ENCODE results near the gene NCKIPSD.
A peak's percentile ranks its signal among the peaks of the same experiment; 100 is the strongest.

Gene NCKIPSD

DNA sequence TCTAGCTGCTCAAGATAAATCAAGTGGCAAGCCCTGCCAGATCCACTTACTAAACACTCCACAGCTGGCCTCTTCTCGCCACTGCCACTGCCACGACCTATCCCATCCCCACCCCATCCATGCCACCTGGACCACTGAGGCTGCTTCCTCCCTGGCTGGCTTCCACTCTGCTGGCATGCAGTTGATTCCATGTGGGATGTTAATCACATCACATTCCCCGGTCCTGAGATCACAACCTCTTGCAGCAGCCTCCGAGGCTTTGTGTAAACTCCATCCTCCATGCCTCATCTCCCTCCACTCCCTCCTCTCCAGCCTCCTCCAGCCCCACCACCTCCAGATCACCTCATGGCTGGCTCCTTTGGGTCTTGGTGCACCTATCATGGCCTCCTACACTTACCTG lies 7.7 kb downstream of the NCKIPSD start:
- no peak for DNase-seq

DNA sequence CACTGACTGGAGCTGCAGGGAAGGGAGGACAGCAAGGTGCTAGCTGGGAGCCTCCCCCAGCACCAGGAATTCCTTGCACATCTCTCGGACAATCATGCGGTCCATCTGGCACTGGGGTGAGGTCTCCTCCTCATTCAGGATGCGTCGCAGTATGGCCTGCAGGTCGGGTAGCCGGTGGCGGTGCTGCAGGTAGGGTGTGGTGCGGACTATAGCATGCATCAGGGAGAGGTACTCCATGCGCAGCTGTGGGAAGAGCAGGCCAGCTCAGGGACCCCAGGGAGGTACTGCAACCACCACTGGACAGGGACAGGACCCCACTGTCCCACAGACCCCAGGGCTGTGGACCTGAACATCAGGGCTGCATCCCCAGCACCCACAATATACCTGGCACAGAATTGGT lies 11.2 kb downstream of the NCKIPSD start:
- no peak for DNase-seq

DNA sequence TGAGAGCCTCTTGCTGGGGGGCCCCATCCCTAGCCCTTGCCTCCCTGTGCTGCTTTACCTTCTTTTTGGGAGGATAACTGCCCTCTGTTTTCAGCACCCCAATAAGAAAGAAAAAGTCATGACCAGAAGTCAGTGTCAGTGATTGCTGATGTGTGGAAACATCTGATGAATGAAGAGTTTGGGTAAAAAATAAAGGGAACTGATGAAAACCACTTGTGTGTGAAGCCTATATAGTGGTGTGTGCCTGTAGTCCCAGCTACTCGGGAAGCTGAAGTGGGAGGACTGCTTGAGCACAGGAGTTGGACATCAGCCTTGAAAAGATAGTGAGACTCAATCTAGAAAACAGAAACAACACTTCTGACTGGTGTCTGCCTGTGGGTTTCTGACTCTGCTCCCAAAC lies 13.2 kb downstream of the NCKIPSD start:
- DNase-seq: no peak

DNA sequence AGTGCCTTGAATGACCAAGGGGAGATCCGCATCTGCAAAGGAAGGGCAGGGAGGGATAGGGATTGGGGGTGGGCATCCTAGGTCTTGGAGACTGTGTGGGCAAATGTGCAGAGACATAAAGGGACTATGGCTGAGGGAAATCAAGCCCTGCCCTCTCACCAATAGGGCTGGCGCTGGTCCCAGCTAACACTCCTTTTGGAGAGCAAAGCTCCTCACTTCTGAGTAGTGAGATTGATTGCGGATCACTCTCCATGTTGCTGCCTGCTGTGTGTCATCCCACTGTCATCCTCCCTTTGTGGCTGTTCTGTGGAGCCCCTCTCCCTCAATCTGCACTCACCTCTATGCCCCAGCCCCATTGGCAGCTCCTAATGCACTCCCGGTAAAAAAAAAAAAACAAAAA lies 20.8 kb downstream of the NCKIPSD start:
- no peak for DNase-seq

DNA sequence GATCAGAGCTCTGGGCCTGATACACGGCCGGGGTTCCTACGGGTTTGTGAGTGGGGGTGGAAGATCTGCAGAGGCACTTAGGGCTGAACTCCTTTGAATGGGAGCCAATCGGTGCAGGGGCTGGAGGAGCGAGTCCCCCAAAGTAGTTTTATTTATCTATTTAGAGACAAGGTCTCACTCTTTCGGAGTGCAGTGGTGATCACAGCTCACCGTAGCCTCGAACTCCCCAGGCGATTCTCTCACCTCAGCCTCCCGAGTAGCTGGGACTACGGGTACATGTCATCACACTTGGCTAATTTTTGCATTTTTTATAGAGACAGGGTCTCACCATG lies 21.4 kb downstream of the NCKIPSD start:
- no peak for DNase-seq

DNA sequence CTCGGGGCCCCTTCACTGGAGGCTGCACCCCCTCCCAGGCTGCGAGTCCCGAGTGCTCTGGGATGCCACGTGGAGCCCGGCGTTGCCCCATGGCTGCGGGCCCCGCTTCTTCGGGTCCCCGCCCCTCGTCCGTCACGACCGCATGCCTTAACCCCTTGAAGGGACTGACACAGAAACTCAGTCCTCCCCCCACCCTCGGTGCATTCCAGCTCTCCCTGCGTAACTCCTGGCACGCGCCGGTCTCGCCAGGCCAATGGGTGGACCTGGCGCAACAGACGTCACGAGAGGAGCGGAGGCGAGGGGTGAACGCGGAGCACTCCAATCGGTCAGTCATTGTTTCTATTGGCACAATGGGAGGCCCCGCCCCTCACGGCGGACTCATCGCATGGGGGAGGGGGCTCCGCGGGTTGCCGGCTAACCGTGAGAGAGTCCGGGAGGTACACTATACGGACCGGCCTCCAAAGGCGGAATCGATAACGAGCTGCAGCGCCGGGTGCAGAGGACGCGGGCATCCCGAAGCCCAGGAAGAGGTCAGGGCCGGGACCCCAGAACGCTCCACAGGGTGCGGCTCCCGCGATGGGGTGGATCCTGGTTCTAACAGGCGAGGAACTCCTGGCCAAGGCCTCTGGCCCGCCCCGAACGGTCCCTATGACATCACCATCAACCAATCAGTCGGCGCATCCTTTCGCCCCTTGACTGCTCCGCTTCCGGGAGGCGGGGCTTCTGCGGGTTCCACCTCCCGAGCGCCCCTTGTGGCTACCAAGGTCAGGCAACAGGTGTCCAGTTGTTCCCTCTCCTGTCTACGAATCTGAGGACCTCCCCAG lies 22.0 kb downstream of the NCKIPSD start:
- peak; percentile 97 for DNase-seq

DNA sequence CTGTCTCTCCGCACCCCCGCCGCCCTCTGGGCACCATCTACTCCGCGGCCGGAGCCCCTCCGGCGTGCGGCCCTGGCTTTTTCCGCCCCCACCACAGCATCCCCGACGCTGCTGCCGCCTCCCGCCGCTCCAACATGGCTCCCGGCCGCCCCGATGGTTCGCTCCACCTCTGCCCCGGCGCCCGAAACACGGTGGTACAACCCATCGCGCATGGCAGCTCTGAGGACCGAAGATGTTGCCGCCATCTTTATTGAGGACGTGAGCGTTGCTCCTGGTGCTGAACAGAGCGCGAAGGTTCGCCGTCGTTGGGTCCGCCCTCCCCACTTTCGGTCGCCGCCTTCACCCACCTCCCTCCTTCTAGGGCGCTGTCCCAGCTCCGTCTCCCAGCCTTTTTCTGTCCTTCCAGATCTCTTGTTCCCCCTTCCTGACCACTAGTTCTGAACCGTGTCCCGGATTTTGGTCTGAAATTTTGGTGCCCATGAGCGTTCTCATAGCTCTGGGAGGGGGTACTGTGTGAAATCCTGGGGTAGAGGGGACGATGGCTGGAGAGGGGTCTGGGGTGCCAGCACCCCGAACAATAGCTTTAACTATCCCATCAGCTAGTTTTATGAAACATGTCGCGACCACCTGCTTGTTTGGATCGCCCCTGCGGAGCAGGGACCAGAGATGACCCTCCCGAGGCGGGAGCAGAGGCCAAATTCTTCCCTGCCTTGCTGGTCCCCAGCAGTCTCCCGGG lies 22.8 kb downstream of the NCKIPSD start, which contains the start of gene CELSR3:
TSS of gene CELSR3 (minus strand) at position 134 of the 736 bp plus-strand sequence. CDS start 252 bp downstream, outside the sequence.
- DNase-seq: peak; percentile 93

DNA sequence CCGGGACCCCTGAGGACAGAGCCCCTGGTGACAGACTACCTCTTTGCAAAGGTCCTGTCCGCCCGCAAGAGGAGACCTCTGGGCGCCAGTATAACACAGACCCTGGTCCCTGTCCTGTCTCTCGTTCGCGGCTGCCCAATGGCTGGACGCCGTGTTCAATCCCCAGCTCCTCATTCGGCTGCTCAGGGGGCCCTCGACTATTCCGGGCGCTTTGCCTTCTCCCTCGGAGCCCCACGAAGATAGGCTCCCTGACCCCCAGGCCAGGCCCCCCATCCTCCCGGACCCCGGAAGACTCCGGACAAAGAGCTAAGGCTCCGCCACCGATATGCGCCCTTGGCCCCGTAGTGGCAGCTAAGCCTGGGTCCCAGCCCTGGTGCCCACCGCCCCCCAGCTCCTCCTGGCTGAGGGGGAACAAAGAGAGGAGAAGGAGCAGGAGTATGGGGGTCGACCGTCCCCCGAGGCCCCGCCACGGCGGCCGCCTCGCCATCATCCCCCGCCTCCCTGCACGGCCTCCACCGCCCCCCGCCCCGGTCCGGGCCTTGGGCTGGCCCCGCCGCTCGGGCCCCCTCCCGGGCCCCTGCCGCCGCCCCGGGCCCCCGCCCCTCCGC lies 23.5 kb downstream of the NCKIPSD start:
- DNase-seq: no peak

- DNase-seq: no peak
Observed at GRCh38 chr3:48661501-48662144, 24.1 kb downstream of the NCKIPSD start.

DNA sequence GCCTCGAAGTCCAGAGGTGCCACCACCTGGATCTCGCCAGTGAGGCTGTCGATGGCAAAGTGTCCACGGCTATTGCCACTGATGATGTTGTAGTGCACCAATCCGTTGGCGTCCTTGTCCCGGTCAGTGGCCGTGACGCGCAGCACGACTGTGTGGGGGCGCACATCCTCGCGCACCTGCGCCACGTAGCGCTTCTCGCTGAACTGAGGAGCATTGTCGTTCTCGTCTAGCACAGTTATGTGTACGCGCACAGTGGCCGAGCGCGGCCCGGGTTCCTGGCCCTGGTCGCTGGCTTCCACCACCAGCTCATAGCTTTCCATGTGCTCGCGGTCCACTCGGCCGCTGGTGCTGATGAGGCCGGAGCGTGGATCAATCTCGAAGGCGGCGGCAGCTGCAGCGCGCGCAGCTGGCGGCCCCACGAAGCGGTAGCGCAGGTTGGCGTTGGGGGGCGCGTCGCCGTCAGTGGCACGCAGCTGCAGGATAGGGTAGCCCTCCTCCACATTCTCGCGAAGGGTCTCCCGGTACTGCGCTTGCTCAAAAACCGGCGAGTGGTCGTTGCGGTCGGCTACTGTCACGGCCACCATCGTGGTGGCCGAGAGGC lies 24.8 kb downstream of the NCKIPSD start:
- no peak for DNase-seq

GRCh38 chr3:48656841-48657281 lies 28.9 kb downstream of the NCKIPSD start:
- DNase-seq: no peak

DNA sequence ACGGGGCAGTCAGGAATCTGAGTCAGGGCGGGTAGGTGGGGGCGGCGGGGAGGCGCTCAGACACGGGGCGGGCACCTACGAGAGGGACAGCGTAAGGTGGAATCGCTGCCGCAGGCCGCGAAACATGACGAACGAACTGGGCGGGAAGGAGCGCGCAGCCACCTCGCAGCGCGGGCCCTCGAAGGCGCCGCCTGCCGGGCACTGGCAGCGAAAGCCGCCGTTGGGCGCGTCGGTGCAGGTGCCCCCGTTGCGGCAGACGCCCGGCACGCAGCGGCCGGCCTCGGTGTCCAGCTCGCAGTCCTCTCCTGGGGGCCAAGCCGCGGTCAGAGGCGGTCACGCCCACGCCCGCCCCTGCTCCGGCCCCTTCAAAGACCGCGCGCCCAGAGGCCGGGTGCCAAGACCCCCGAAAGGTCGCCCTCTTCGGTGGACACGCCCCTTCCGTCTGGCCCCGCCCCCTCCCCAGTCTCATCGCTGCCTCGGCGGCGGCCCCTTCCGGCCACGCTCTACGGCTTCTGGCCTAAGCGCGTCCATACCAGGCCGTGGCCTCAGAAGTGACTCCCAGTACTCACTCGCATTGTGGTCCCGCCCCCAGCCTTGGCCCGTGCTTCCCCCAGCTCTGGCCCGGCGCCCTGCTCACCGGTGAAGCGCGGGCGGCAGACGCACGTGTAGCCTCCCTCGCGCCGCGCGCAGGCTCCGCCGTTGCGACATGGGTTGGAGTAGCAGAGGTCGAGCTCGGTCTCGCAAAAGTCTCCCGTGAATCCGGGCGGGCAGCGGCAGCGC lies 29.5 kb downstream of the NCKIPSD start:
- DNase-seq: no peak

DNA sequence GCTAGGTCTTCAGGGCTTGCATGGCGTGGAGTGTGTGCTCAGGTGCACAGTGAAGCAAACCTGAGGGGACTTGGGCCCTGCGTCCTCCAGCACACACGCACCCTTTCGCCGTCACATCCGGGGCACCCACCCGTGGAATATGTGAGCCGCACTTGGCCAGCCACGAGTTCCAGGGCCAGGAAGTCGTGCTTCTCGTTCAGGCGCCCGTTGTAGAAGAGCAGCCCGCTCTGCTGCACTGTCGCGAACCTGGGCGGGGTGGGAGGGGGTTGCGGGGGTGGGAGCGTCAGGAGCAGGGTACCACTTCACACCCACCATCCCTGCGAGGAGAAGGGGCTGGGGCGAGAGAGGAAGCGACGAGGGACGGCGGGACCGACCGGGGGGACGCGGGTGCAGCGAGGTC lies 30.1 kb downstream of the NCKIPSD start:
- no peak for DNase-seq

GRCh38 chr3:48655063-48655462 lies 30.7 kb downstream of the NCKIPSD start:
- no peak for DNase-seq

GRCh38 chr3:48652923-48653715 lies 32.6 kb downstream of the NCKIPSD start:
- no peak for DNase-seq

DNA sequence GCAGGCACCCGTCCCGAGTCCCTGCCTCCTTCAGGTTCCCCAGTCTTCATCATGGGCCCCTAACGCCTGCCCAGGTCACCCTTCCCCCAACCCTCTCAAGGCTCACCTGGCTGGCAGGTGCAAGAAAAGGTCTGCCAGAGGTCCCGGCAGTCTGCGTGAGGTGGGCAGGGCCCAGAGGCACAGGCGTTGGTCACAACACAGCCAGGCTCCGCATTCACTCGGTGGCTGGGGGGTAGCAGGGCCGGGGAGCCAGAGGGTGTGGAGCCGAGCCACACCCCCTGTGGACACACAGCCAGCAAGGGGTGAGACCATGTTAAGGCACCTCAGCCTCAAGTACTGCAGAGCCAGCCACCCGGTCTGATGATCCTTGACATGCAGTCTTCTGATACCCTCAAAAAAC lies 33.9 kb downstream of the NCKIPSD start:
- DNase-seq: no peak

GRCh38 chr3:48650723-48651122 lies 35.0 kb downstream of the NCKIPSD start:
- DNase-seq: no peak

DNA sequence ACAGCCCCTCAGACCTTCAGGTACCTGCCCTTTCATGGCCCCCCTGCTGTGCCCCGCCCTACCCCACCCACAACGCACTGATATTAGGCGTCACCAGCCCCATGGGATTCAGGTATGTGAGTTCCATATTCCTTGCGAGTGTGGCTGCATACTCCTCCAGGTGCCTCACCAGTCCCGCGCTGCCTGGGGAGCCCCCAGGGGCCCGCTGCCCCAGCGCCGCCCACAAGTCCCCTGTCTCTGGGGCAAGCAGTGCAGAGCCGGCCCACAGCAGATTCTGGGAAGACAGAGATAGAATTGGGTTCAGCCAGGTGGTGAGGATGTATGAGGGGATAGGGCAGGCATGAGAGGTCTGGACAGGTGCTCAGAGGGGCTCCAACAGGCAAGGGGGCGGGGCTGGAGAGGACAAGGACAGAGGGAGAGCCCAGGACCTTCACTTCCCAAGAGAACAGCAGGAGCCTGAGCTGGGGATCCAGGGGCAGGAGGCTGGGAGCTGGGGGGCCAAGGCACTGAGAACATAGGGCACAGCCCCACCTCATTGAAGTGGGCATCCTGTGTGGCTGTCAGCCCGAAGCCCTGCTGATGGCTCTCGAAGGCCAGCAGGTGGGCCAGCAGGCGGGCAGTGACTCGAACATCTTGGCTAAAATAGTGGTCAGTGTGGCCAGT lies 37.4 kb downstream of the NCKIPSD start:
- no peak for DNase-seq

GRCh38 chr3:48647714-48648113 lies 38.0 kb downstream of the NCKIPSD start:
- DNase-seq: no peak

DNA sequence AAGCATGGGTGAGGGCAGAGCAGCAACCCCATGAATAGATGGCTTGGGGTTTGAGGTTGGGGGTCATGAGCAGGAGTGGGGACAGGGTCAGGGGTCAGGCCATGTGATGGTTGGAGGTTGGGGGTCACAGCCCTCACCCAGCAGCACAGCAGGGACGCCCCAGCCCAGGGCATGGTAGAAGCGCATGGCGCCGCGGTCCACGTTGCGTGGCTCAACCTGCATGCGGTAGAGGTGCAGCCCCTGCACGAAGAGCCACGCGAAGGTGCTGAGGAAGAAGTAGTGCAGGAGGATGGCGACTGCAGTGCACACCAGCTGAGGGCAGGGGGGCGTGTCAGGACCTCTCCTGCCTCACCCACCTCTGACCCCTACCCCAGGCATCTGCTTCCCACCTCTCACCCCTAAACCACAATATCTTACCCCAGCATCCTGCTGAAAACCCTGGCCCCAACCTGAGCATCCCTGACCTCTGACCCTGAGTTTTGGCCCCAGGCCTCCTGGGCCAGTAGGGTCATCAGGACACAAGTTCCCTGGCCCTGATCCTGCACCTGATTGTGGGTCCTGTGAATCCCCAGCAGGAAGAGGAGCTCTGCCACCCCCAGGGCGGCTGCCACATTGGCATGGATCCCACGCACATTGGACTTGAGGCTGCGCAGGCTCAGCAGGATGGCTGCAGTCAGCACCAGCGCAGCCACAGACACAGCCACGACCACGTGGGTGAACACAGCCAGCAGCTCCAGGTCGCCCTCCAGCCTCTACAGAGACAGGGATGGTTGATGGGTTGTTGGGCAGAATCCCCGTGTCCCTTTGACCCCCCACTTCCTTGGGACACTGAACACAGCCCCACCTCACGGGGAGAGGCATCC lies 40.6 kb downstream of the NCKIPSD start:
- DNase-seq: no peak
